Memory B cell (primary cell): ENCODE results near the gene SLC34A1.
"Not testable (repeated sequence)": the region's sequence is repeated elsewhere in the genome, so short reads cannot be mapped to it uniquely, and the experiment has no call there.

Experiments
- ATAC-seq: fragments of 150-1000 bp; cut with Tn5 transposase; 2 replicates; pipeline ENCODE4 v1.10.0; 2021; ENCODE audit warnings: low read depth, mild to moderate bottlenecking, moderate library complexity
- DNase-seq, 2 donors: peaks; one replicate each; pipeline ENCODE4 v3.0.0; 2022; ENCODE audit warnings: low spot score in 2 of 2
- H3K27ac Mint-ChIP-seq: one replicate; pipeline ENCODE4 v1.8.0; 2022; ENCODE audit warnings: mild to moderate bottlenecking, moderate library complexity, mixed read lengths
- H3K27me3 Mint-ChIP-seq: one replicate; pipeline ENCODE4 v1.8.0; 2022; ENCODE audit warnings: mixed read lengths
- H3K36me3 Mint-ChIP-seq: one replicate; pipeline ENCODE4 v1.8.0; 2022; ENCODE audit warnings: mild to moderate bottlenecking, mixed read lengths
- H3K4me1 Mint-ChIP-seq: one replicate; pipeline ENCODE4 v1.8.0; 2022; ENCODE audit warnings: mixed read lengths
- H3K4me3 Mint-ChIP-seq: one replicate; pipeline ENCODE4 v1.8.0; 2022; ENCODE audit warnings: mild to moderate bottlenecking, moderate library complexity, mixed read lengths
- H3K9me3 Mint-ChIP-seq: one replicate; pipeline ENCODE4 v1.8.0; 2022; ENCODE audit warnings: mixed read lengths

Gene SLC34A1

DNA sequence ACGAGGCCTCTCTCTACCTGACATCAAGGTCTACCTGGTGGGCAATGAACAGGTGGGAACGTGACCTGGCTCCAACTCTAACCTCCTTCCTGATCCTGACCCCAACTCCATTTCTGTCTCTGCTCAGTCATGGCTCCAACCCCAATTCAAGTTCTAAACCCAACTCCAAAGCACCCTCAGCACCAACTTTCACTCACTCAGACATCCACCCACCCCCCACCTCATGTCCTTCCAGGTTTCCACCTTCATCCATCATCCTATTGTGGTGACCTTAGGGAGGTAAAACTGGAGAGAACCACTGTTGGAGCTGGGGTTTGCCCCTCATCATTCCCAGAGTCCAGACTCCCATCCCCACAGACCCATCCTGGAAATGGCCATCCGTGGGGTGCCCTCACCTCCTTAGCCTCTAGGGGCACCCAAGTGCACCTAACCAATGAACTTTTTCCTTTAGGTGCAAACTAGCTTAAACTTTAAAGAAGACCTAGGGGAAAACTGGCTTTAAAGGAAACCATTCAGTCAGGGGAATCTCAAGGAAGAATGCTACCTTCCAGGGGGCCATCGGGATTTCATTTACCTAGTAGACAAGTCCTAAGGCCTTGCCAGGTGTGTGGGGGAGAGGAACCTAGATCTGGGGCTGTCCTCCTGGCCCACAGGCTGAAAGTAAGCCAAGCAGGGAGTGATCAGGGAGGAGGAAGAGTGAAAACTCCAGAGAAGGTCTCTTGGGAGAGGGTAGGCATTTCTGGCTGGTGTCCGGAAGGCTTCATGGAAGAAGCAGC is 15.2 kb upstream of the SLC34A1 start:
- DNase-seq (no peak), ATAC-seq (peak; percentile 23)
- peak overlapping the region; percentile 1 for H3K4me3 Mint-ChIP-seq
- peaks cover 20% of the 10 kb centered on the region for H3K36me3 Mint-ChIP-seq
- H3K27ac Mint-ChIP-seq = no peak overlapping the region
- H3K9me3 Mint-ChIP-seq = no peaks in the 10 kb centered on the region
- H3K27me3 Mint-ChIP-seq = no peaks in the 10 kb centered on the region
- peaks cover 38% of the 10 kb centered on the region for H3K4me1 Mint-ChIP-seq

DNA sequence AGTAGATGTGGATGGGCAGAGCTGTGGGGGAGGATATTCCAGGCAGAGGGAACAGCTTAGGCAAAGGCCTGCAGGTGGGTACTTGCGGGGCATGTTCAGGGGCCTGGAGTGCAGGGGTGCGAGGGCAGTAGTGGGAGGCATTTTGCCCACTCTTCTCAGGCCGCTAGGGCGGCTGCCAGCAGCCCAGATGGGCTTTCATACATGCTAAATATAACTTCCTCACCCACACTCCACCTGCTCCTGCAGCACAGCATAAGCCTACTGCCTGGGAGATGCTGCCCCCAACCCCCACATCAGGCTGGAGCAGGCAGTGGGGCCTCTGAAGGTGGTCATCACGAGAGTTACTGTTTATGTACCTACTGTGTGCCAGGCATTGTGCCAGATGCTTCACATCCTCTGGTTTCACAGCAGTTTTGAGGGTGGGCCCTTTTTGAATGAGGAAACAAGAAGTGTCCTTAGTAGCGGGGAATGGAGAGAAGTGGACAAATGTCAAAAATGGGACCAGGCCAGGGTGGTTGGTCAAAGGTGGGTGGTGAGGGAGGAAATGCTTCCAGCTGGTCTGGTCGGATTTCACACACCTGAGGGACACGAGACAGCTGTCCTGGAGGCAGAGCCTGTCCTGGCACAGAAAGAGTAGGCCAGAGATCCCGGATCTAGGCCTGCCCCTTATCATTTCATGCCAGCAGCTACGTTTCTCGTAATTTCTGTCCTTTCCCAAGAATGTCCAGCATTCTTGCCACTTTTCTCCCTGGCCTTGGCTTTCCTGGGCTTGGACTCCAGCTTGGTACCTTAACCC is 14.4 kb upstream of the SLC34A1 start:
- DNase-seq (no peak), ATAC-seq (no peak)
- Mint-ChIP-seq H3K4me3 (peak overlapping the region; percentile 1), H3K27ac (no peak overlapping the region), H3K27me3 (no peaks in the 10 kb centered on the region), H3K4me1 (peaks cover 33% of the 10 kb centered on the region), H3K36me3 (peaks cover 20% of the 10 kb centered on the region), H3K9me3 (no peaks in the 10 kb centered on the region)

DNA sequence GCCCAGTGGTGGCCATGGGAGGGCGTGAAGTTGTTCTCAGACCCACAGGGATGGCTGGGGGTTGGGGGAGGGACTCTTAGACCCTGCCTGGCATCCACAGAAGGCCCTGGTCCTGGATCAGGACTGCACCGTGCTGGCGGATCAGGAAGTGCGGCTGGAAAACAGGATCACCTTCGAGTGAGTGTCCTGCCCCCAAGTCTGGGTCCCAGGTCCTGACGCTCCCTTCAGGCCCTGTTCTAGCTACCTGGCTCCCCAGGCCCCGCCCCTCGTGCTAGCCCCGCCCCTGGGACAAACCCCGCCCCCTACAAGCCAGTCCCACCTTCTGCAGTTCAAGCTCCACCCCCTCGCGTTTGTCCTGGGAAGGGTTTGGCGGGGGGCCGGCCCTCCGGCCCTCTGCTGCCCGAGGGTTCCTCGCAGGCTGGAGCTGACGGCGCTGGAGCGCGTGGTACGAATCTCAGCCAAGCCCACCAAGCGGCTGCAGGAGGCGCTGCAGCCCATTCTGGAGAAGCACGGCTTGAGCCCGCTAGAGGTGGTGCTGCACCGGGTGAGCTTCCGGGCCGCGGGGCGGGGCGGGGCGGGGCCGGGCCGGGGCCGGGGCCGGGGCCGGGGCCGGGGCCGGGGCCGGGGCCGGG is 13.6 kb upstream of the SLC34A1 start:
- Mint-ChIP-seq H3K36me3 (peaks cover 20% of the 10 kb centered on the region), H3K4me1 (peaks cover 35% of the 10 kb centered on the region), H3K27me3 (no peaks in the 10 kb centered on the region), H3K4me3 (peak overlapping the region; percentile 47), H3K9me3 (no peaks in the 10 kb centered on the region), H3K27ac (no peak overlapping the region)
- ATAC-seq (peak; percentile 89), DNase-seq (peak; percentile 32 to 63)

DNA sequence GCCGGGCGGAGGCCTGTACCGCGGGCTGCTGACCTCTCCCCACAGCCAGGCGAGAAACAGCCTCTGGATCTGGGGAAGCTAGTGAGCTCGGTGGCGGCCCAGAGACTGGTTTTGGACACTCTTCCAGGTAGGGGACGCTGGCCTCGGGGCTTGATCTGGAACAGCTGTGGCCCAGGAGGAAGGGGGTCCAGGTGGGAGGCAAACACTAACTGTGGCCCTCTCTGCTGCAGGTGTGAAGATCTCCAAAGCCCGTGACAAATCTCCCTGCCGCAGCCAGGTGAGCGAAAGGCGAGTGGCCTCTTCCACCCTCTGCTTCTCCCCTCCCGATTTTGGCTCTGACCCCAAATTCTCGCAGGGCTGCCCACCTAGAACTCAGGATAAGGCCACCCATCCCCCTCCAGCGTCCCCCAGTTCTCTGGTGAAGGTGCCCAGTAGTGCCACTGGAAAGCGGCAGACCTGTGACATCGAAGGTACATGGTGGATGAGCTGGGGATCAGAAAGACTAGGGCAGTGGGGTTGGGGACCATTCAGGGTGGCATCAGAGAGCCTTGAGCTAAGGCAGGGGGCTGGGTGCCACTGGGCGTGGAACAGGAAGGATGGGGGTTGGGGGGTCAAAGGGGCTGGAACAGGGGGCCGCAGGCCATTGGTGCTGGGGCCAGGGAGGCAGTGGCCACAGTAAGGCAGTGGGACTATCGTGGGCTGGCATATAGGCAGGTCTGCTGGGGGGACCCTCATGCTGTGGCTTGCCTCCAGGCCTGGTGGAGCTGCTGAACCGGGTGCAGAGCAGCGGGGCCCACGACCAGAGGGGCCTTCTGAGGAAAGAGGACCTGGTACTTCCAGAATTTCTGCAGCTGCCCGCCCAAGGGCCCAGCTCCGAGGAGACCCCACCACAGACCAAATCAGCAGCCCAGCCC is 12.9 kb upstream of the SLC34A1 start:
- Mint-ChIP-seq H3K36me3 (peaks cover 19% of the 10 kb centered on the region), H3K27me3 (no peaks in the 10 kb centered on the region), H3K9me3 (no peaks in the 10 kb centered on the region), H3K4me1 (peaks cover 34% of the 10 kb centered on the region), H3K27ac (no peak overlapping the region), H3K4me3 (no peak overlapping the region)
- ATAC-seq (no peak), DNase-seq (no peak)

DNA sequence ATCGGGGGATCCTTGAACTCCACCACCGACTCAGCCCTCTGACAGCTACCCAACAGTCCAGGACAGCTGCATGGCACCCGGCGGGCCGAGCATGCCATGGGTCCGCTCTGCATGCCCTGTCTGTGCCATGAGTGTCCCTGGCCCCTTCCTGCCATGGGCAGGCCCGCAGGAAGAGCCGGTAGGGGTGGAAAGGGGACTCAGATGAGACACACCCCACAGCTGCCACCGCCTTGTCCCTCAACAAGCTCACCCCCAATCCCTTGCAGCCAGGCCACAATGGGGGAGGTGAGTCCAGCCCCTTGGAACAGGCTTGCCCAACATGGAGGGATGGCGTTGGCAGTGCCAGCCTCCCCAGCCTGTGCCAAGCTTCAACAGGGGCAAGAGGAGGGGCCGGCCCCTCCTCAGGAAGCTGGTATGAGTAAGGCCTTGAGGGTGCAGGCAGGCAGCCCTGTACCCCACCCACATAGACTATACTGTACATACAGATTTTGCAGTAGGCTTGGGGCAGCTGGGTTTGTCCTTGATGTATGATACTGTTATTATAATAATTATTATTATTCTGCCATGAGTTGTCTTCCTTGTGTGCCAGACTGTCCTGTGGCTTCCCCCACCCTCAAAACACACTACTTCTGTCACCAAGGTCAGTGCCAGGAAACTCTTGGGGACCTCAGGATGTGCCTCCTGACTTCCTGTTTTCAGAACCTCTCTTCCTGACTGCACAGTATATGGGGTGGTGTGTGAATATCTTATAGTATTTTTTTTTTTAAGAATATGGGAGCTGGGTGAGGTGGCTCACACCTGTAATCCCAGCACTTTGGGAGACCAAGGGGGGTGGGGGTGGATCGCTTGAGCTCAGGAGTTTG is 12.0 kb upstream of the SLC34A1 start:
- ATAC-seq = no peak

DNA sequence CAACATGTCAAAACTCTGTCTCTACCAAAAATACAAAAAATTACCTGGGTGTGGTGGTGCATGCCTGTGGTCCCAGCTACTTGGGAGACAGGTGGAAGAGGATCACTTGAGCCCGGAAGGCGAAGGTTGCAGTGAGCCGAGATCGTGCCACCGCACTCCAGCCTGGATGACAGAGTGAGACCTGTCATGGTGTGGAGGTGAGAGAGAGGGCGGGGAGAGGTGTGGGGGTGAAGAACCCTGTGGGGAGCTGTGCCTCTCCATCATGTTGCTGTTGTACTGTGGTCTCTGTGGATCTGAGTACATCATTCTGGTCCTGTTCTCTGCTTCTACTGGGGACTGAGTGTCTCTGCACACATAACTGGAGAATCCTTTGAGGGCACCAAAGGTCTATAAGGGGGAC is 11.3 kb upstream of the SLC34A1 start:
- DNase-seq (no peak), ATAC-seq (no peak)
- Mint-ChIP-seq H3K27ac (peak overlapping the region; percentile 38), H3K9me3 (no peaks in the 10 kb centered on the region), H3K36me3 (peaks cover 15% of the 10 kb centered on the region), H3K27me3 (no peaks in the 10 kb centered on the region), H3K4me1 (peaks cover 32% of the 10 kb centered on the region), H3K4me3 (no peak overlapping the region)

More for the DNA sequence above, 12.0 kb upstream of the SLC34A1 start:
- H3K4me1 Mint-ChIP-seq = peaks cover 32% of the 10 kb centered on the region
- DNase-seq = no peak
- H3K27ac Mint-ChIP-seq = peak overlapping the region; percentile 38
- H3K27me3 Mint-ChIP-seq = no peaks in the 10 kb centered on the region
- peaks cover 15% of the 10 kb centered on the region for H3K36me3 Mint-ChIP-seq
- no peaks in the 10 kb centered on the region for H3K9me3 Mint-ChIP-seq
- no peak overlapping the region for H3K4me3 Mint-ChIP-seq

DNA sequence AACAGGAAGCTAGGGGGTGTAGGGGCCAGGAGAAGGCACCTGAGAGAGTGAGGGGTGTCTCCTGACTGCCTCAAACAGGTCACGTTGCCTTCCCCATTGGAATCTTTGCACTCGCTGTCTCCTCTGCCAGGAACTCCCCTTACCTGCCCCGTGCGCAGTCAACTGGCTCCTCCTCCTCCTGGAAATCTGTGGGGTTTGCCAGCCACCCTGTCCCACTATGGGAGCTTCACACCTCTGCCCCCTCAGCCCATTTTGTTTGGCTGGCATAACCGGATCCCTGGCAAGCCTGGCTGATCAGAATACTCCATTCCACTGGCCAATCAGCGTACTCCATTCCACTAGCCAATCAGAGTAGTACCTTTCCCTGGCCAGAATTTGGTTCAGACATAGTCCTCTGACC is 10.4 kb upstream of the SLC34A1 start:
- H3K27me3 Mint-ChIP-seq = no peaks in the 10 kb centered on the region
- no peak for DNase-seq
- H3K27ac Mint-ChIP-seq = no peak overlapping the region
- peaks cover 26% of the 10 kb centered on the region for H3K4me1 Mint-ChIP-seq
- H3K4me3 Mint-ChIP-seq = no peak overlapping the region
- no peak for ATAC-seq
- peaks cover 8% of the 10 kb centered on the region for H3K36me3 Mint-ChIP-seq
- no peaks in the 10 kb centered on the region for H3K9me3 Mint-ChIP-seq

DNA sequence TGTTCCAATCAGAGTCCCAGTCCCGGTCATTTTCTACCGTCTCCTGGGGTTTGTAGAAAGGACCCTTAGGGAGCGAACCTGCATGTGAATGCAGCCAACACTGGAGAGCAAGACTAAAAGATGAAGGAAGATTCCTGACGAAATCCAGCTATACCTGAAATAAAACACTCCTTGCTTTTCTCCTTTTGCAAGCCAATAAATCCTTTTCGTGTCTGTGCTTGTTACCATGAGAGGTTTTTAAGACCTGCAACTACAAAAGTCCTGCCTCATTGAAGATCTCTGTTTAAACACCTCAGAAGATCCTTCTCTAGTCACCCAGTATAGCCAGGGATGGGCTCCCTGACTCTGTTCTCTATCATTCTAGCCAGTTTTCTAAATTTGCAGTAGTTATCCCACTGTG is 10.0 kb upstream of the SLC34A1 start:
- no peak overlapping the region for H3K27ac Mint-ChIP-seq
- H3K4me1 Mint-ChIP-seq = peaks cover 23% of the 10 kb centered on the region
- H3K36me3 Mint-ChIP-seq = peaks cover 4% of the 10 kb centered on the region
- no peak for DNase-seq
- no peaks in the 10 kb centered on the region for H3K9me3 Mint-ChIP-seq
- ATAC-seq = no peak
- no peak overlapping the region for H3K4me3 Mint-ChIP-seq
- H3K27me3 Mint-ChIP-seq = no peaks in the 10 kb centered on the region

DNA sequence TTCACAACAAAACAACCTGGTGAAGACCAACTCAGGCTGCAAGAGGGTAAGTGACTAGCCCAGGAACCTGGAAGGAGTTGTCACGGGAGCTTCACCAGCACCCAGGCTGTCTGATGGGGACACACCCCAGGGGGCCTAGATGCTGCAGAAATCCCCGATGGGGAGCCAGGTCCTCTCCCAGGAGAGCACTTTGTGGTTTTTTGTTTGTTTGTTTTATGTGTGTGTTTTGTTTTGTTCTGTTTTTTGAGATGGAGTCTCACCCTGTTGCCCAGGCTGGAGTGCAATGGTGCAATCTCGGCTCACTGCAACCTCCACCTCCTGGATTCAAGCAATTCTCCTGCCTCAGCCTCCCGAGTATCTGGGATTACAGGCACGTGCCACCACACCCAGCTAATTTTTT is 8.7 kb upstream of the SLC34A1 start:
- not testable (repeated sequence) for H3K27me3 Mint-ChIP-seq, H3K27ac Mint-ChIP-seq, DNase-seq, H3K4me3 Mint-ChIP-seq, H3K9me3 Mint-ChIP-seq, H3K36me3 Mint-ChIP-seq
- H3K4me1 Mint-ChIP-seq = peaks cover 26% of the 10 kb centered on the region
- ATAC-seq = peak; percentile 36

DNA sequence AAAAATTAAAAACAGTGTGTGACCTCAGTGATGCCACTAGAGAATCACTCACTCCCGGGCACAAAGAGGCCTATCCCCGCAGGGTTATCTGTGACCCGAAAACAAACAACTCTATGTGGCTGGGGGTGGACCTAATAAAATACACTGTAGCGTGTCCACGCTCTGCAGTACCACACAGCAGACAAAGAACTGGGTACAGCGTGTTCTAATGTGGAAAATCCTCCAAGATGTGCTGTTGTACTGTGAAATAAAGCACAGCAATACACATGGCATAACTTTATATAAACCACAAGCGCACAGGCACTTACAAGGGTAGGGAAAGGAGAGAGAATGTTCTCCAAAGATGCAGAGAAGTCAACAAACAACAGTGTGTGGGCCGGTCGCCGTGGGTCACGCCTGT is 8.1 kb upstream of the SLC34A1 start:
- no peak for DNase-seq
- peaks cover 2% of the 10 kb centered on the region for H3K36me3 Mint-ChIP-seq
- no peak for ATAC-seq
- no peak overlapping the region for H3K27ac Mint-ChIP-seq
- H3K27me3 Mint-ChIP-seq = no peaks in the 10 kb centered on the region
- H3K4me3 Mint-ChIP-seq = no peak overlapping the region
- no peaks in the 10 kb centered on the region for H3K9me3 Mint-ChIP-seq
- peaks cover 26% of the 10 kb centered on the region for H3K4me1 Mint-ChIP-seq

DNA sequence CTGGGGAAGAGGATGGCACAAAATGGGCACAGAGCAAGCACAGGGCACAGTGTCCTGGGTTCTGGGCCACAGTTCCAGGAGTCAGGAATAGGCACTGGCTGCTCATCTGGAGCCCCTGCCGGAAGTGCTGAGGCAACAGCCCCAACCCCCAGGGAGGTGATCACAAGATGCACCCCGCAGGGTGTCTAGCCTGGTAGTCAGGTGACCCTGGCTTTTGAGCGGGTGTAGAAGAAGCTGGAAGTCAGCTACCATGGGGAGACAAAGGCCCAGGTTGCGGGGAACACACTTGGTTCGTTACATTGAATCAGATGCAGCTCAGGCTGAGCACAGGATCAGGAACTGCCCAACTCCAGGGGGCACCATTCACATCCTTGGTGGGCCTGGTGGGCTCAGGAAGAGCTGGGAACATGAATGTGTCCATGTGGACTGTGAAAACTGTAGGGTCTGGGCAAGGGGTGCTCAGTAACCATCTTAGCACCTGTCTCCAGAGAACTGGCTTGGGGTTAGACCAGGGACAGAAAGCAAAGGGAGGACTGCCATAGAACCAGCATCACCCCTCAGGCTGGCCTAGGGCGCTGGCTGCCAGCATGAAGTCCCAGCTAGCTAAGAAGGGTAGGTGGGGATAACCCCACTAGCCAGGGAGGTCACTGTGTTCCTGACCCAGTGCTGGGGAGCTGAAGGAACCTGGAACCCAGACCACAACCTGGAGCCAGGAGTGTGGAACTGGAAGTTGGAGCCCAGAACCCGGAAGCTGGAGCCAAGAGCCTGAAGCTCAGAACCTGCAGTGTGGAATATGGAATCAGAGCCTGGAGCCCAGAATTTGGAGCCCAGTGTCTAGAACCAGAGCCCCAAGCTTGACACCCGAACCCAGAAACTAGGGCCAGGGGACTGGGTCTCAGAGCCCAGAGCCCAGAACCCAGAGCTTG is 6.1 kb upstream of the SLC34A1 start:
- no peaks in the 10 kb centered on the region for H3K9me3 Mint-ChIP-seq
- no peak overlapping the region for H3K27ac Mint-ChIP-seq
- H3K4me1 Mint-ChIP-seq = peaks cover 10% of the 10 kb centered on the region
- no peak for DNase-seq
- ATAC-seq = no peak
- H3K27me3 Mint-ChIP-seq = peaks cover 2% of the 10 kb centered on the region
- no peak overlapping the region for H3K4me3 Mint-ChIP-seq
- no peaks in the 10 kb centered on the region for H3K36me3 Mint-ChIP-seq
